Heart right ventricle (tissue), 16 donors: Measurements from ENCODE around the gene FRS3. TPM values are rescaled to one million over a fixed set of nuclear protein-coding genes. Genes with fewer than 3 reads are reported as not detected.

Experiments
- ATAC-seq, 8 donors: fragments of 200-7000 bp; cut with Tn5 transposase; one replicate each; pipeline ENCODE4 v1.9.1; 2020; ENCODE audit warnings: mild to moderate bottlenecking in 8 of 8, moderate library complexity in 8 of 8, moderate number of reproducible peaks in 1 of 8
- DNase-seq, 2 donors: peaks; one replicate each; pipeline ENCODE4 v3.0.0-alpha.2; 2020
- H3K27ac ChIP-seq, 10 donors: fragments of 200-600 bp; sonication (generic) in 2 of 10; one replicate each; pipeline versions ENCODE4 v1.5.0 to v1.8.0; 2020 to 2022; ENCODE audit warnings: mild to moderate bottlenecking in 3 of 10
- H3K27me3 ChIP-seq, 7 donors: fragments of 200-600 bp; one replicate each; pipeline ENCODE4 v1.8.0; 2021 to 2022; ENCODE audit warnings: mild to moderate bottlenecking in 2 of 7
- H3K36me3 ChIP-seq, 9 donors: fragments of 200-600 bp; sonication (generic) in 1 of 9; one replicate each; pipeline versions ENCODE4 v1.5.0 to v1.8.0; 2020 to 2022; ENCODE audit warnings: mild to moderate bottlenecking in 2 of 9
- H3K4me1 ChIP-seq, 9 donors: fragments of 200-600 bp; sonication (generic) in 1 of 9; one replicate each; pipeline versions ENCODE4 v1.5.0 to v1.8.0; 2020 to 2022; ENCODE audit warnings: mild to moderate bottlenecking in 4 of 9
- H3K4me3 ChIP-seq, 10 donors: fragments of 200-600 bp; sonication (generic) in 2 of 10; one replicate each; pipeline versions ENCODE4 v1.5.0 to v1.8.0; 2020 to 2022; ENCODE audit warnings: mild to moderate bottlenecking in 7 of 10, moderate library complexity in 2 of 10
- H3K9me3 ChIP-seq, 11 donors: fragments of 200-600 bp in 10 of 11; sonication (generic) in 2 of 11; one replicate each; pipeline versions ENCODE4 v1.5.0 to v1.8.0; 2013 to 2022; ENCODE audit warnings: mild to moderate bottlenecking in 2 of 11, control low read depth in 1 of 11, moderate library complexity in 1 of 11
- CTCF ChIP-seq, 9 donors: fragments of 200-600 bp; sonication (generic) in 2 of 9; IDR thresholded peaks; one replicate each; pipeline versions ENCODE4 v1.5.0 to v1.8.0; 2021 to 2022; ENCODE audit warnings: antibody characterized with exemption in 9 of 9, mild to moderate bottlenecking in 5 of 9, moderate library complexity in 1 of 9
- WGBS, 2 donors: extraction: QIAGEN DNeasy Blood & Tissue Kit; methylation state at CpG; one replicate each; pipeline ENCODE4 v1.1.7; 2013; ENCODE audit warnings: inconsistent platforms in 1 of 2; 5-methylcytosine and 5-hydroxymethylcytosine counted together
- intact Hi-C, 10 donors: fragments of 100-400 bp; cut with DNase I; formaldehyde crosslinking; loops; one replicate each; pipeline versions ENCODE4 v1.11.1 to v1.14.2; 2022
- polyA plus RNA-seq, 2 donors: library from polyadenylated mRNA; stranded (reverse); fragments of 200-250 nt; gene quantifications; one replicate each; pipeline ENCODE4 v1.2.3, GENCODE V29; 2013
- total RNA-seq, 10 donors: library from RNA; stranded (reverse); fragmentation: NEBNext Ultra II Directional in 3 of 10; extraction: Animal tissue kit (Norgen Biotek cat#: 25700) in 3 of 10; gene quantifications; one replicate each; pipeline versions ENCODE4 v1.2.1 to v1.2.4, GENCODE V29; 2021 to 2023
- donor health status: Arrhythmogenic right ventricular cardiomyopathy.
- donor health status: ischemic (EF 13 %, LVEDD 7.1; RV severe dilation, severe dysfunction).
- donor health status: healthy with polysubstance abuse.
- donor health status: DM: no; HTN: yes; CAD: no.
- donor health status: DM: no; HTN: no; CAD: no.
- donor health status: ischemic (EF 25% LVEDD 6.9; RV normal size, moderate dysfunction).
- donor health status: ischemic (EF 25% LVEDD 5.7; RV mildly dilated, moderate dysfunction).
- donor health status: healthy.
- donor health status: DM: yes; HTN: yes; CAD: no.
- donor health status: Ischemic cardiomyopathy.
- donor health status: ischemic (EF 35%, LVEDD 5.7; RV mildly dilated, moderate dysfunction).
- donor health status: nonischemic (EF 11% LVEDD 7.7; RV severe dilation, severe dysfunction).
- donor health status: DM: yes; HTN: yes; CAD: no.
- donor health status: PGD.
- donor health status: ischemic (EF 29% LVEDD 5.4; RV normal size, mild dysfunction).
- donor health status: nonischemic (EF 23%, LVEDD 6.1; RV moderate dilation, normal function).

The FRS3 gene
- total and polyA plus RNA-seq, 12 donors = 2.8 to 8.7 (median 5.8) TPM

DNA sequence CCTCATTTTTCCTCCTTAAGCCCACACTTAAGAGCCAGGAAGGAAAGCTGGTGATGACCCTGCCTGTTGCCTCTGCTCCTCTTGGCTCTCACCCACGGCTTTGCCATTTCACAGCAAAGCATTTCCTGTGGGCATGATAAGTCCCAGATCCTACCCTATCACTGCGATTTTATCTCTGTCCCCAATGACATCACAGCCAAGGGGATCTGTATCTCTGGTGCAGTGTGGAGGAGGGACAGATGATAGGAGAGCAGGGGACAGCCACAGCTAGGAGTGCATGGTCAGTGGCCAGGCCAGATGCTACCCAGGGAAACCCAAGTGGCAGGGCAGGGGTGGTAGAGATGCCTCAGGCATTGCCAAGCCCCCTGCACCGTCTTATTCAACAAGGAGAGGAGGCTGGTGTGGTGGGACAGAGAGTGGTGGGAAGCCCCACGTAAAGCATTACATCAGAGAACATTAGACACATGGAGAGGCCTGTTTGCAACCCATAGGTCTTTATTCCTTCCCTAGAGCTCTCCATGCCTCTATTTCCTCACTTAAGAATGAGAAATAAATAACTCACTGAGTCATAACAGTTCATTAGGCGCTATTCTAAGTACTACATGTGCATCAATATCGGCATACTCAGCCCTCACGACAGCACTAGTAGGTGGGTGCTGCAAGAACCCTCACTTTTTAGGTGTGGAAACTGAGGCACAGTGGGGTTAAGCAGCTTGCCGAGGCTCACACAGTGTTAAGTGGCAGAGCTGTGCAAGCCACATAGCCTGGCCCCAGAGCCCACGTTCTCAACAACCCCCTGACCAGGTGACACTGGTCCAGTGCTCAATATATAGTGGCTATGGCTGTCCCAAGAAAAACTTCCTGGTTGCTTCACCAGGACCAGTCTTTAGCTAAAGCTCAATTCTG, 48.9 kb downstream of the FRS3 start:
- no peaks in the 10 kb centered on the region for H3K9me3 ChIP-seq
- no peaks in the 10 kb centered on the region for H3K36me3 ChIP-seq
- peaks cover 21 to 83% (median 77%) of the 10 kb centered on the region in 9 donors for H3K4me1 ChIP-seq
- ATAC-seq (no peak), DNase-seq (no peak)
- H3K4me3 ChIP-seq = no peak overlapping the region
- WGBS, 2 donors = 44 to 53% methylated on average over 9 of the region's 9 CpGs
- no peaks in the 10 kb centered on the region for H3K27me3 ChIP-seq
- peak overlapping the region in 2 of 10 donors; percentile 39 to 47 for H3K27ac ChIP-seq
- no peak for TF ChIP-seq CTCF (IDR thresholded peaks at IDR 0.05)
- intact Hi-C loops = loop anchor here in 2 of 10 donors (5.0 kb wide), 2 partner anchors 33 to 658 kb away; partner anchors contain the start of genes NFYA (in 1 of the 2) and OARD1 (in 1 of the 2)

DNA sequence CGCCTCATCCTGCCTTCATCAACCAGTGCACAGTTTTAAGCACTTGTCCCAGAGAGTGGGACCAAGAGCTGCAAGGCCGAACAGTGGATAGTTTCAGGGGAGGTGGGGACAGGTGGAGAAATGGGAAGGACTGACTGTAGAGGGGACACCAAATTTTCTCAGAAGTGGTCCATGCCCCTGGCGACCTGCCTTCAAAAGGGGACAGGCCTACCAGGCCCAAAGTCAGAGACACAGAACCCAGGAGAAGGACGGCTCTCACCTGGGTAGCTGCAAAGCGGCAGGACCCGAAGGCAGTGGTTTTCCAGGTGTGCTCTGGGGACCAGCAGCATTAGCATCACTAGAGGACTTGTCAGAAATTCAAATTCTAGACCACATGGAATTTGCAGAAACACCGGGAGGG, 50.1 kb downstream of the FRS3 start:
- Histone ChIP-seq H3K4me3 (no peak overlapping the region), H3K36me3 (no peaks in the 10 kb centered on the region), H3K27me3 (no peaks in the 10 kb centered on the region), H3K4me1 (peaks cover 29 to 92% (median 85%) of the 10 kb centered on the region in 9 donors), H3K27ac (peak overlapping the region in 4 of 10 donors; percentile 15 to 57 (median 38)), H3K9me3 (no peaks in the 10 kb centered on the region)
- 84 to 95% methylated on average over 7 of the region's 7 CpGs for WGBS, 2 donors
- ATAC-seq (no peak), DNase-seq (no peak)
- TF ChIP-seq CTCF (IDR thresholded peaks at IDR 0.05) = no peak
- intact Hi-C loops = loop anchor here in 2 of 10 donors (5.0 kb wide), 2 partner anchors 32 to 657 kb away; partner anchors contain the start of genes NFYA (in 1 of the 2) and OARD1 (in 1 of the 2)

DNA sequence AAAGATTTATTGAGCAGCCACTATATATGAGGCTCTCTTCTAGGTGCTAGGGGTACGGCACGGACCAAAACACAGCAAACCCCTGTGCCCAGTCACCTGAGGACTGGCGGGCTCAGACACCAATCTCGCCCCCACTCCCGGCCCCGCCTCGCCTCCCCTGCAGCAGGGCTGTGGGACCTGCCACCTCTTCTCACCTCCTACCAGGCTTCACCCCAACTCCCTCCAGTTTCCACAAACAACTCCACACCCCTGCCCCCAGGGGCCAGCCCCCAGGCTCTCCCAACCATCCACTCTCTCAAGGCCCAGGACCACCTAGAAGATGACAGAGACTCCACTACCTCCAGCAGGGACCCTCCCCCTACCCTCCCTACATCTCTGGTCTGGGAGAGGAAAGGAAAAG, 50.7 kb downstream of the FRS3 start:
- peak overlapping the region in 9 of 10 donors; percentile 13 to 64 (median 38) for H3K27ac ChIP-seq
- DNase-seq = no peak

More for the DNA sequence above, 50.7 kb downstream of the FRS3 start:
- no peaks in the 10 kb centered on the region for H3K27me3 ChIP-seq
- H3K9me3 ChIP-seq = no peaks in the 10 kb centered on the region
- 91 to 96% methylated on average over 7 of the region's 7 CpGs for WGBS, 2 donors
- no peak for ATAC-seq
- no peak for TF ChIP-seq CTCF (IDR thresholded peaks at IDR 0.05)
- no peak overlapping the region for H3K4me3 ChIP-seq
- intact Hi-C loops = no loop called here
- H3K36me3 ChIP-seq = no peaks in the 10 kb centered on the region
- peaks cover 35 to 98% (median 91%) of the 10 kb centered on the region in 9 donors for H3K4me1 ChIP-seq
